H1 (cell line): ENCODE results near the gene WASHC3. TPM values are rescaled to one million over a fixed set of nuclear protein-coding genes. Genes with fewer than 3 reads are reported as not detected.

Experiments used
- EP300 ChIP-seq, 2 experiments: IDR thresholded peaks; 1 replicate in 1 of 2; 2 replicates in 1 of 2; pipeline ENCODE4 v1.6.1; 2011 to 2012; ENCODE audit warnings: low read depth in 2 of 2, low read length in 2 of 2, mild to moderate bottlenecking in 2 of 2, borderline replicate concordance in 1 of 2, inconsistent platforms in 1 of 2, moderate library complexity in 1 of 2
- KDM5A ChIP-seq: fragments of 200-600 bp; IDR thresholded peaks from 2 replicates; pipeline ENCODE4 v1.7.1; 2012; ENCODE audit warnings: mild to moderate bottlenecking, low read length, inconsistent platforms, mixed read lengths
- POLR2A ChIP-seq, 2 experiments: IDR thresholded peaks; 1 replicate in 1 of 2; 2 replicates in 1 of 2; pipeline ENCODE4 v1.6.1; 2011; ENCODE audit warnings: low read depth in 2 of 2, low read length in 2 of 2, mild to moderate bottlenecking in 2 of 2; ENCODE audit errors: control extremely low read depth in 1 of 2
- polyA plus RNA-seq, 7 experiments: library from polyadenylated mRNA; depleted of rRNA in 3 of 7; stranded (reverse) in 5 of 7; unstranded in 2 of 7; fragments of >200 nt in 5 of 7; fragments of 200-250 nt in 2 of 7; gene quantifications; 1 replicate in 5 of 7; 2 replicates in 1 of 7; 4 replicates in 1 of 7; pipeline versions ENCODE4 v1.2.1 to v1.2.3, GENCODE V29; 2011 to 2013; ENCODE audit warnings: missing spikeins in 2 of 7, mixed read lengths in 2 of 7
- total RNA-seq: library from RNA; stranded (reverse); fragmentation: NEBNext Ultra II Directional; extraction: Animal tissue kit (Norgen Biotek cat#: 25700); gene quantifications from 2 replicates; pipeline ENCODE4 v1.2.1, GENCODE V29; 2021

WASHC3 gene
- total and polyA plus RNA-seq, 2 of the 8 experiments (the other 6 are each of a cell fraction or from before 2014, with no cell fraction given), result 7.4 to 8.3 TPM

GRCh38 chr12:101992091-101992490 lies 69.7 kb downstream of the WASHC3 start (continued):
- TF ChIP-seq KDM5A (no peak), EP300 (IDR thresholded peaks at IDR 0.05; ENCODE audit: borderline replicate concordance in 1 of 2, low read depth in 2 of 2, low read length in 2 of 2) (no peak), POLR2A (IDR thresholded peaks at IDR 0.05; ENCODE audit: control extremely low read depth in 1 of 2, low read depth in 2 of 2, low read length in 2 of 2) (no peak)
